ENCODE data around the gene CBX4. TPM values are rescaled to one million over a fixed set of nuclear protein-coding genes. Genes with fewer than 3 reads are reported as not detected.
A peak's percentile ranks its signal among the peaks of the same experiment; 100 is the strongest.

Gene CBX4
- total RNA-seq, 2 donors from 2014 or later, result 22.8 to 24.3 TPM

DNA sequence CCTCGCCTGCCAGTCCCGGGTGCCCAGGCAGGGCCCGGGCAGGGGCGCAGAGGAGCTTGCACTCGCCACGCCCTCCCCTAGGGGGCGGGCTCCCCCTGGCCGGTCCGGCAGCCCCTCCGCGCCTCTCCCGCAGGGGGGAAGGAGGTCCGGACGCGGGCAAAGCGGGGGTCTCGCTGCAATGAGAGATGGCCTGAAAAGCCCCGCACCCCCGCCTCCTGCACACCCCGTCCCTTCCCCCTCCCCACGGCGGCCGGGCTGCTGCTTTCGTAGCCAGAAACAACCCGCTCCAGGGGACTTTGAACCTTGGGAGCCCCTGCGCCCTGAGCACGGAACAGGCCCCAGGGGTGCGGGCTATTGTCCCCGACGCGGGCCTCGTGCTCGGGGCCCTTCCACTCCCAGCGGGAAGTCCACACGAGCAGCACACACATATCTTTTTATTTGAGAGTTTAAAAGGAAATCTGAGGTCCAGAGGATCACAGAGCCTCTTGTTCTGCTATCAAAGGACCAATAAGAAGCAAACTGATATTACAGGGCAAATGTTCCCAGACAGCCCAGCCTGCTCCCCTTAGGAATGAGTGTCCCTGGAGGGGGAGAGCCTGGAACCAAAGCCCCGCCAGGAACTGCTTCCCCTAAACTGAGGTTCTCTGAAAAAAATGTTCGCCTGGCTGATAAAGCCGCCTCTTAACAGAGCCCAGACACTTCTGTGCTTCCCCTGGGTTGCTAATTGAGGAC lies 5.8 kb upstream of the CBX4 start:
- DNase-seq (ENCODE audit: low spot score), result no peak
- Histone ChIP-seq H3K27me3 (peaks cover 25 to 33% of the 10 kb centered on the region in 2 donors), H3K4me1 (peaks cover 0 to 59% of the 10 kb centered on the region in 2 donors), H3K27ac (peak overlapping the region; percentile 58 to 64), H3K9me3 (no peaks in the 10 kb centered on the region), H3K4me3 (peak overlapping the region in 1 of 2 donors; percentile 68), H3K36me3 (no peaks in the 10 kb centered on the region)
- TF ChIP-seq, protein P1, sequence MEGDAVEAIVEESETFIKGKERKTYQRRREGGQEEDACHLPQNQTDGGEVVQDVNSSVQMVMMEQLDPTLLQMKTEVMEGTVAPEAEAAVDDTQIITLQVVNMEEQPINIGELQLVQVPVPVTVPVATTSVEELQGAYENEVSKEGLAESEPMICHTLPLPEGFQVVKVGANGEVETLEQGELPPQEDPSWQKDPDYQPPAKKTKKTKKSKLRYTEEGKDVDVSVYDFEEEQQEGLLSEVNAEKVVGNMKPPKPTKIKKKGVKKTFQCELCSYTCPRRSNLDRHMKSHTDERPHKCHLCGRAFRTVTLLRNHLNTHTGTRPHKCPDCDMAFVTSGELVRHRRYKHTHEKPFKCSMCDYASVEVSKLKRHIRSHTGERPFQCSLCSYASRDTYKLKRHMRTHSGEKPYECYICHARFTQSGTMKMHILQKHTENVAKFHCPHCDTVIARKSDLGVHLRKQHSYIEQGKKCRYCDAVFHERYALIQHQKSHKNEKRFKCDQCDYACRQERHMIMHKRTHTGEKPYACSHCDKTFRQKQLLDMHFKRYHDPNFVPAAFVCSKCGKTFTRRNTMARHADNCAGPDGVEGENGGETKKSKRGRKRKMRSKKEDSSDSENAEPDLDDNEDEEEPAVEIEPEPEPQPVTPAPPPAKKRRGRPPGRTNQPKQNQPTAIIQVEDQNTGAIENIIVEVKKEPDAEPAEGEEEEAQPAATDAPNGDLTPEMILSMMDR (IDR thresholded peaks at IDR 0.05), result peak; percentile 93 to 96

DNA sequence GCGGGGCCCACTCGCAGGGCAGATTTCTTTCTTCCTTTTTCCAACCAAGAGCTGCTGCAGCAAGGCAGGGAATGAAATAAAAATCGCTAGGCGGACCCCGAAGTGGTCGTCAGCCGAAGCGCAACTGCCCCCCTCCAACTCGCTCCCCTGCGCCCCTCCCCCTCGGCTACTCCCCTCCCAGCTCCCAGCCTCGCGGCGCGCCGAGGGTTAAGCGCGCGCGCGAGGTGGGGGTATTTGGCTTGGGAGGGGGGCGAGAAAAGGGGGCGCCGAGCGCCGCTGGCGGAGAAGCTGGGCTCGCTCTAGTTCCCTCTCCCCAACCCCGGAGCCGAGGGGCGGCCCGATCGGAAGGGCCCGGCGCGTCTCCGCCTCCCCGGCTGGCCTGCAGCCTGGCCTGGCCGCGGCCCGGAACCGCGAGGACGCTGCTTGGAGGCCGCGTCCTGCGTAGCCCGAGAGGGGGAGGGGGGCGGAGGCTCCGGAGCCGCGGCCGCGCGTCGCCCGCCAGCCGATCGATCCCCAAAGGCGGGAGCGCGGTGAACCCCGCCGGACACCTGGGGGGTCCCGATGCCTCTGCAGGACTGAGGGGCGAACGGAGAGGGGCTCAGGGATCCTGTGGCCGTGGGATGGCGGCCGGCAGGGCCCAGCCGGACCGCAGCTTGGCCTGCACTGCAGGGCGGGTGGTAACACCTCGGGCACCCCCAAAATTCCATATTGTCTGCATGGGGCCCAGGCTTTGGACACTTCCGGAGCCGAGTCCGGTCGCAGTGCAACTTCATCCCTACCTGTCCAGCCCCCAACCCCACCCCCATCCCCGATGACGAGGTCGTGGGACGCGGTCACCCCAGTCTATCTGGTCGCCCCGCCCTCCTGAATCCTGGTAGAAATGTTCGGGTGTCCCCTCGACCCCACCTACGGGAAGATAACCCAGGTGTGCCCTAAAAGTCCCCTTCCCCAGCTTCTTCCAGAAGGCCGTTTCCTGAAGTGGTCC lies 4.9 kb upstream of the CBX4 start:
- TF ChIP-seq, protein P1 (IDR thresholded peaks at IDR 0.05), result no peak
- Histone ChIP-seq H3K27ac (peak overlapping the region; percentile 58 to 64), H3K27me3 (peaks cover 25 to 33% of the 10 kb centered on the region in 2 donors), H3K4me3 (peak overlapping the region; percentile 53 to 68), H3K9me3 (no peaks in the 10 kb centered on the region), H3K36me3 (no peaks in the 10 kb centered on the region), H3K4me1 (peaks cover 0 to 64% of the 10 kb centered on the region in 2 donors)
- DNase-seq (ENCODE audit: low spot score), result no peak

- TF ChIP-seq, protein P1 (IDR thresholded peaks at IDR 0.05), result no peak
- peaks cover 25 to 33% of the 10 kb centered on the region in 2 donors for H3K27me3 ChIP-seq
- no peak for DNase-seq (ENCODE audit: low spot score)
- peak overlapping the region; percentile 53 to 68 for H3K4me3 ChIP-seq
- H3K27ac ChIP-seq, result peak overlapping the region; percentile 58 to 64
- peaks cover 0 to 64% of the 10 kb centered on the region in 2 donors for H3K4me1 ChIP-seq
- no peaks in the 10 kb centered on the region for H3K9me3 ChIP-seq
- H3K36me3 ChIP-seq, result no peaks in the 10 kb centered on the region
Observed at GRCh38 chr17:79843474-79843815, 4.2 kb upstream of the CBX4 start.

- TF ChIP-seq, protein P1 (IDR thresholded peaks at IDR 0.05), result peak in 1 of 2 donors; percentile 22
- peak overlapping the region; percentile 53 to 68 for H3K4me3 ChIP-seq
- H3K27ac ChIP-seq, result peak overlapping the region in 1 of 2 donors; percentile 64
- H3K4me1 ChIP-seq, result peaks cover 0 to 68% of the 10 kb centered on the region in 2 donors
- DNase-seq (ENCODE audit: low spot score), result no peak
- H3K9me3 ChIP-seq, result no peaks in the 10 kb centered on the region
- peaks cover 25 to 33% of the 10 kb centered on the region in 2 donors for H3K27me3 ChIP-seq
- H3K36me3 ChIP-seq, result no peaks in the 10 kb centered on the region
Observed at GRCh38 chr17:79842656-79843473, 3.6 kb upstream of the CBX4 start.

- TF ChIP-seq, protein P1 (IDR thresholded peaks at IDR 0.05), result no peak
- H3K27ac ChIP-seq, result no peak overlapping the region
- H3K4me1 ChIP-seq, result peaks cover 0 to 74% of the 10 kb centered on the region in 2 donors
- H3K27me3 ChIP-seq, result peaks cover 25 to 33% of the 10 kb centered on the region in 2 donors
- no peaks in the 10 kb centered on the region for H3K36me3 ChIP-seq
- no peaks in the 10 kb centered on the region for H3K9me3 ChIP-seq
- no peak for DNase-seq (ENCODE audit: low spot score)
- peak overlapping the region in 1 of 2 donors; percentile 68 for H3K4me3 ChIP-seq
Observed at GRCh38 chr17:79842136-79842655, 3.0 kb upstream of the CBX4 start.

Measured in right atrium auricular region (tissue), 2 donors.